K562 (cell line): ENCODE measurements around the gene NEMP2. TPM values are rescaled to one million over a fixed set of nuclear protein-coding genes. Genes with fewer than 3 reads are reported as not detected.

ENCODE experiments used
- ATF3 ChIP-seq, 2 experiments: fragments of 450-650 bp in 1 of 2; sonication (generic) in 1 of 2; formaldehyde crosslinking in 1 of 2; IDR thresholded peaks in 1 of 2; conservative IDR thresholded peaks in 1 of 2; 2 replicates each; pipeline versions ENCODE4 v1.6.1 to v1.8.1; 2016 to 2023; ENCODE audit warnings: mild to moderate bottlenecking in 2 of 2, moderate library complexity in 2 of 2, inconsistent platforms in 1 of 2, missing genetic modification reagents in 1 of 2
- ATF7 ChIP-seq: fragments of 450-650 bp; IDR thresholded peaks from 2 replicates; pipeline ENCODE4 v1.7.1; 2014; ENCODE audit warnings: mild to moderate bottlenecking, moderate library complexity
- CBFA2T3 ChIP-seq: fragments of 450-650 bp; IDR thresholded peaks from 2 replicates; pipeline ENCODE4 v1.6.1; 2017
- CBX5 ChIP-seq: IDR thresholded peaks from 2 replicates; pipeline ENCODE4 v1.6.1; 2014; ENCODE audit warnings: low read depth, borderline replicate concordance
- HMG20A ChIP-seq: fragments of 450-650 bp; formaldehyde crosslinking; conservative IDR thresholded peaks from 2 replicates; pipeline ENCODE4 v1.4.0; 2020; ENCODE audit warnings: mild to moderate bottlenecking, mixed read lengths
- MAFF ChIP-seq: IDR thresholded peaks from 2 replicates; pipeline ENCODE4 v1.6.1; 2012; ENCODE audit warnings: low read length, improper control_type of control experiment
- MAX ChIP-seq: sonication (generic); formaldehyde crosslinking; IDR thresholded peaks from 2 replicates; pipeline ENCODE4 v1.9.0; 2022; ENCODE audit warnings: mild to moderate bottlenecking, missing genetic modification reagents
- MCM5 ChIP-seq: fragments of 450-650 bp; IDR thresholded peaks from 2 replicates; pipeline ENCODE4 v1.6.1; 2016; ENCODE audit warnings: low read depth
- MEIS2 ChIP-seq: fragments of 450-650 bp; IDR thresholded peaks from 2 replicates; pipeline ENCODE4 v1.6.1; 2014; ENCODE audit warnings: mild to moderate bottlenecking; ENCODE audit not compliant: partially characterized antibody
- PCBP2 ChIP-seq: fragments of 200-400 bp; formaldehyde crosslinking; IDR thresholded peaks from 2 replicates; pipeline ENCODE4 v1.6.1; 2018; ENCODE audit warnings: low read length, low read depth, mild to moderate bottlenecking, moderate library complexity; ENCODE audit not compliant: poor library complexity, severe bottlenecking
- PKNOX1 ChIP-seq: fragments of 450-650 bp; IDR thresholded peaks from 2 replicates; pipeline ENCODE4 v1.6.1; 2016
- PML ChIP-seq: IDR thresholded peaks from 2 replicates; pipeline ENCODE4 v1.6.1; 2012; ENCODE audit warnings: low read length, inconsistent platforms
- POLR2B ChIP-seq: fragments of 450-650 bp; IDR thresholded peaks from 2 replicates; pipeline ENCODE4 v1.6.1; 2018; ENCODE audit warnings: low read depth; ENCODE audit not compliant: partially characterized antibody
- SIN3B ChIP-seq: fragments of 450-650 bp; IDR thresholded peaks from 2 replicates; pipeline ENCODE4 v1.6.1; 2017; ENCODE audit warnings: low read depth, mild to moderate bottlenecking, moderate library complexity
- ZNF592 ChIP-seq: fragments of 450-650 bp; IDR thresholded peaks from 2 replicates; pipeline ENCODE4 v1.6.1; 2017; ENCODE audit warnings: antibody characterized with exemption, mild to moderate bottlenecking
- ZNF668 ChIP-seq: fragments of 250-450 bp; sonication (Bioruptor Pico); IDR thresholded peaks from 2 replicates; pipeline ENCODE4 v1.8.0; 2022; ENCODE audit warnings: mild to moderate bottlenecking, inconsistent platforms
- polyA plus RNA-seq, 8 experiments: library from polyadenylated mRNA; depleted of rRNA in 4 of 8; stranded (reverse) in 5 of 8; unstranded in 3 of 8; fragments of >200 nt; fragmentation: Nextera tagmentation in 2 of 8; fragmentation: Illumina TruSeq in 1 of 8; extraction: Ambion mirVana in 2 of 8; extraction: Trizol in 1 of 8; gene quantifications; 2 replicates each; pipeline versions ENCODE4 v1.2.1 to v1.2.3, GENCODE V29; 2011 to 2014; ENCODE audit warnings: inconsistent platforms in 1 of 8, missing spikeins in 1 of 8
- total RNA-seq, 7 experiments: library from RNA; depleted of rRNA in 6 of 7; stranded (reverse); fragments of >200 nt in 6 of 7; fragmentation: Illumina TruSeq in 2 of 7; extraction: Trizol in 2 of 7; gene quantifications; 2 replicates each; pipeline versions ENCODE4 v1.2.1 to v1.2.3, GENCODE V29; 2011 to 2021; ENCODE audit warnings: low replicate concordance in 1 of 7
- TF ChIP-seq, protein P1 (sequence below): fragments of 250-450 bp; sonication (Bioruptor Pico); IDR thresholded peaks from 2 replicates; pipeline ENCODE4 v1.5.0; 2021

Gene NEMP2
- total and polyA plus RNA-seq, 9 of the 15 experiments (the other 6 are each of a cell fraction or from before 2014, with no cell fraction given), result 0.32 to 3.0 (median 1.7) TPM

DNA sequence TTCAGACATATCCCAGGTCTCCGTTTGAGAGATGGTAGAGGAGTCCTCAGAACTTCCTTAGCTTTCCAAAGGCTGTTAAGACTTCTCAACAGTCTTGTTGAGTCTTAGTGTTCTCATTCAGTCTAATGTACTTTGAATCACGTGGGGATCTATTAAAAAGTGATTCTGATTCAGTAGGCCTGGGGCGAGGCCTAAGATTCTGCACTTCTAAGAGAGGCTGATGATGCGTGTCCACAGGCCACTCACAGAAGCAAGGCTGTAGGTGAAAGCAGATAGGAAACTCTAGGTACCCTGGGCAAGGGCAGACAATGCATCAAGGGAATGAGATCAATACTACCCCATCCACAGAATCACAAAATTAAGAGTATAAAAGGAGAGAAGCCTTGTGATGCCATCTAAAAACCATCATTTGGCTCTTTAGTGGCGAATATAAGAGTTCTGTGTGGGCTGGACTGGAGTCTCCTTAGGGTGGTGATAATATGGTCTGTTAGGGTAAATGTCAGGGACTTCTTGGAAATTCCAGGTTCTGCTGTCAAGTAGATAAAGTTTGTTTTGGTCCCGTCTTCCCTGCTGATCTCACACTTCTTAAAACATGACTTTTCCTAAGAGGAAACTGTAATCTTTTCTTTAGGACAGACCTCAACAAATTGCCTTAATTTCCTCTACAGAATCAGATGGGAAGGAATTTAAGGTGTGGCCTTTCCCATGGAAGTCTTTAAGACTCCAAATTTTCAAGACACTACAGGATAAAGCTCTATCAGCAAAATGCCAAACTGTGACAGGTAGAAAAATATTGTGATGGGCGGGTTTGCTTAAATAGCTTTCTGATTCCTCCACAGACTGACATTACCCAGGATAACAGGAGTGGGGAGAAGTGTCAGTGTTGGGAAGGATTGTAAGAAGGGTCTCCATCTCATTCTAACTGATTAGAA, 45.7 kb upstream of the NEMP2 start (continued):
- TF ChIP-seq MEIS2 (peak; percentile 23), HMG20A (no peak), PKNOX1 (peak; percentile 36; the same call in 1 of the 2 replicates), MAX (CRISPR knock-in tag) (no peak), ATF3 (IDR thresholded peaks at IDR 0.05) (peak; percentile 28; the same call in 1 of the 2 replicates), ATF3 (CRISPR knock-in tag; conservative IDR thresholded peaks at IDR 0.05) (no peak), SIN3B (no peak), POLR2B (no peak), MAFF (peak; percentile 5; the same call in 1 of the 2 replicates), ZNF592 (peak; percentile 52; the same call in 1 of the 2 replicates), CBX5 (no peak), CBFA2T3 (peak; percentile 87), PML (0 out of 2 replicates have a peak, but pooled peaks have one; percentile 49), PCBP2 (no peak), ZNF668 (CRISPR knock-in tag) (no peak), MCM5 (no peak), ATF7 (no peak)
- TF ChIP-seq, protein P1, sequence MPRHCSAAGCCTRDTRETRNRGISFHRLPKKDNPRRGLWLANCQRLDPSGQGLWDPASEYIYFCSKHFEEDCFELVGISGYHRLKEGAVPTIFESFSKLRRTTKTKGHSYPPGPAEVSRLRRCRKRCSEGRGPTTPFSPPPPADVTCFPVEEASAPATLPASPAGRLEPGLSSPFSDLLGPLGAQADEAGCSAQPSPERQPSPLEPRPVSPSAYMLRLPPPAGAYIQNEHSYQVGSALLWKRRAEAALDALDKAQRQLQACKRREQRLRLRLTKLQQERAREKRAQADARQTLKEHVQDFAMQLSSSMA (CRISPR knock-in tag), result no peak
